HG03460 (cell line): ENCODE results near the gene PPP1R3F.

Source experiments
- ATAC-seq: cut with Tn5 transposase; IDR thresholded peaks from one replicate; pipeline ENCODE4 v1.9.1; 2021; ENCODE audit not compliant: unreplicated experiment

Gene PPP1R3F

GRCh38 chrX:49249071-49249470, 20.5 kb upstream of the PPP1R3F start:
- no peak for ATAC-seq

GRCh38 chrX:49249616-49250015, 20.0 kb upstream of the PPP1R3F start:
- ATAC-seq, result no peak

GRCh38 chrX:49250066-49250465, 19.5 kb upstream of the PPP1R3F start:
- ATAC-seq, result no peak

GRCh38 chrX:49250578-49250977, 19.0 kb upstream of the PPP1R3F start:
- no peak for ATAC-seq

GRCh38 chrX:49251325-49251724, 18.3 kb upstream of the PPP1R3F start:
- no peak for ATAC-seq

- no peak for ATAC-seq
Measured at GRCh38 chrX:49254639-49255038, 15.0 kb upstream of the PPP1R3F start.

GRCh38 chrX:49256268-49256995, 13.2 kb upstream of the PPP1R3F start:
- no peak for ATAC-seq

- ATAC-seq, result no peak
Measured at GRCh38 chrX:49257074-49257790, 12.4 kb upstream of the PPP1R3F start.

- no peak for ATAC-seq
Measured at GRCh38 chrX:49257846-49258748, 11.5 kb upstream of the PPP1R3F start.

GRCh38 chrX:49258749-49259124, 10.9 kb upstream of the PPP1R3F start:
- no peak for ATAC-seq

GRCh38 chrX:49260221-49260985, 9.2 kb upstream of the PPP1R3F start:
- ATAC-seq, result no peak

GRCh38 chrX:49262603-49263002, 7.0 kb upstream of the PPP1R3F start:
- ATAC-seq, result no peak

GRCh38 chrX:49263631-49264030, 6.0 kb upstream of the PPP1R3F start:
- no peak for ATAC-seq

- ATAC-seq, result no peak
Measured at GRCh38 chrX:49264460-49264859, 5.1 kb upstream of the PPP1R3F start, which contains the start of gene FOXP3. TSS of gene FOXP3 (minus strand) at chrX:49264710. CDS start at chrX:49258505, 6,205 bp downstream.

- ATAC-seq, result no peak
Measured at GRCh38 chrX:49266523-49267445, 2.8 kb upstream of the PPP1R3F start.

GRCh38 chrX:49268702-49269009, 937 bp upstream of the PPP1R3F start:
- no peak for ATAC-seq

- ATAC-seq, result peak; percentile 91
Measured at GRCh38 chrX:49269010-49269766, 405 bp upstream of the PPP1R3F start.

GRCh38 chrX:49270249-49270921, 792 bp downstream of the PPP1R3F start:
- ATAC-seq, result no peak

- no peak for ATAC-seq
Measured at GRCh38 chrX:49271341-49271740, 1.7 kb downstream of the PPP1R3F start.
